Measurements from ENCODE around the gene IDH3B.

Gene IDH3B

DNA sequence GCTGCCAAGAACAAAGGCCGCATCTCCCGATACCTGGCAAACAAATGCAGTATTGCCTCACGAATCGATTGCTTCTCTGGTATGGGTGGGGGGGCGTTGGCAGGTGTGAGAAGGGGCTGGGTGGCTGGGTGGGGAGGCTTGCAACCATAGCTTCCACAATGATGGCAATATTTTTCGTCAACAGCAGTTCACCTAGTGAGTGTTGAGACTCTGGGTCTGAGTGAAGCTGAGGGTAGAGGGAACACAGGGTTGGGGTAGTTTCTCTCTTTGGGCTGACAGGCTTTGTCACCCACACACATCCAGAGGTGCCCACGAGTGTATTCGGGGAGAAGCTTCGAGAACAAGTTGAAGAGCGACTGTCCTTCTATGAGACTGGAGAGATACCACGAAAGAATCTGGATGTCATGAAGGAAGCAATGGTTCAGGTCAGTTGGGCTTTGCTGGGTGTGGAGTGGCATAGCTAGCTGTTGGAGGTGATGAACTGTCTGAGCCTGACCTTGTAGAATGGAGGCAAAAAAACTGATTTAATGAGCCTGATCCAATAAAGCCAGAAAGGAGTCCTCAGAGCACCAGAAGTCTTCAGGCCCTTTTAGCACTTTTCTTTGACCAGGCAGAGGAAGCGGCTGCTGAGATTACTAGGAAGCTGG, 7.4 kb downstream of the IDH3B start:
- DNase-seq (ENCODE audit: low spot score), result no peak

DNA sequence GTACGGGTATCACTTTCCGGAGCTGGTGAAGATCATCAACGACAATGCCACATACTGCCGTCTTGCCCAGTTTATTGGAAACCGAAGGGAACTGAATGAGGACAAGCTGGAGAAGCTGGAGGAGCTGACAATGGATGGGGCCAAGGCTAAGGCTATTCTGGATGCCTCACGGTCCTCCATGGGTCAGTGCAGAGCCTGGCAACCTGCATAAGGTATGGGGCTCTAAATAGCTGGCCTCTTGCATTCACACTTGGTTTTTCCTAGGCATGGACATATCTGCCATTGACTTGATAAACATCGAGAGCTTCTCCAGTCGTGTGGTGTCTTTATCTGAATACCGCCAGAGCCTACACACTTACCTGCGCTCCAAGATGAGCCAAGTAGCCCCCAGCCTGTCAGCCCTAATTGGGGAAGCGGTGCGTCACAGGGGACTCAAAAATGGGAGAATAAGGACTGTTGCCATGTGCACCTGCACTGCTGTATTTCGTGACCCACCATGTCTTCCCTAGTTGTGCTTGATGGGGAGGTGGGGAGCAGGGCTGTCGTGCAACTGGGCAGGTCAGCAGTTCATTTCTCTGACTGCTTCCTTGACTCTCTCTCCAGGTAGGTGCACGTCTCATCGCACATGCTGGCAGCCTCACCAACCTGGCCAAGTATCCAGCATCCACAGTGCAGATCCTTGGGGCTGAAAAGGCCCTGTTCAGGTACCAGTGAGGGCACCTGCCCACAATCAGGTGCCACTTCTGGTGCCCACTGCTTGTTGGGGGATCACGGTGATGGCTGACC, 8.5 kb downstream of the IDH3B start:
- DNase-seq (ENCODE audit: low spot score), result no peak

DNA sequence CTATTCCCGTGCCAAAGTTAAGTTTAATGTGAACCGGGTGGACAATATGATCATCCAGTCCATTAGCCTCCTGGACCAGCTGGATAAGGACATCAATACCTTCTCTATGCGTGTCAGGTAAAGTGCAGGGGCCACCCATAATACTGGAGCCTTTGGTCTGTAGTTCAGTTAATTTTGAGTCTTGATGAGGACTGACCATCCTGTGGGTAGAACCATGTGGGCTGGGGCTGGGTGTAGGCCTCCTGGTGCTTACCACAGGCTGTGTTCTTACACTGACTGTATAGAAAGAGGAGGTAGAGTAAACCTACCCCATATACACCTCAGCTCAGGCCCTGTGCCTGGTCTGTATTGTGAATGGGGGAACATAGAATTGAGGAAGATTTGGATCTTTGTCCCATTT, 9.2 kb downstream of the IDH3B start:
- no peak for DNase-seq (ENCODE audit: low spot score)

DNA sequence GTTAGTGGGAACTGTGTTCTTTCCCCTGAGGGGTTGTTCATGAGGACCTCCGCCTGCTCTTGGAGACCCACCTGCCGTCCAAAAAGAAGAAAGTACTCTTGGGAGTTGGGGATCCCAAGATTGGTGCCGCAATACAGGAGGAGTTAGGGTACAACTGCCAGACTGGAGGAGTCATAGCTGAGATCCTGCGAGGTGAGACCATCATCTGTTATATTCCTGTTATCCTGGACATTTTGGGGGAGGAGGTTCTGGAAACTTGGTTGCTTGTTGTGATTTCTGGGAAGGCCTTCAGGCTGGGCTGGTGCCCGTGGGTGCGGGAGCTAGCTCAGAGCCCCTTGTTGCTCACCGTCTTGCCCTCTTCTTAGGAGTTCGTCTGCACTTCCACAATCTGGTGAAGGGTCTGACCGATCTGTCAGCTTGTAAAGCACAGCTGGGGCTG, 9.6 kb downstream of the IDH3B start:
- no peak for DNase-seq (ENCODE audit: low spot score)

DNA sequence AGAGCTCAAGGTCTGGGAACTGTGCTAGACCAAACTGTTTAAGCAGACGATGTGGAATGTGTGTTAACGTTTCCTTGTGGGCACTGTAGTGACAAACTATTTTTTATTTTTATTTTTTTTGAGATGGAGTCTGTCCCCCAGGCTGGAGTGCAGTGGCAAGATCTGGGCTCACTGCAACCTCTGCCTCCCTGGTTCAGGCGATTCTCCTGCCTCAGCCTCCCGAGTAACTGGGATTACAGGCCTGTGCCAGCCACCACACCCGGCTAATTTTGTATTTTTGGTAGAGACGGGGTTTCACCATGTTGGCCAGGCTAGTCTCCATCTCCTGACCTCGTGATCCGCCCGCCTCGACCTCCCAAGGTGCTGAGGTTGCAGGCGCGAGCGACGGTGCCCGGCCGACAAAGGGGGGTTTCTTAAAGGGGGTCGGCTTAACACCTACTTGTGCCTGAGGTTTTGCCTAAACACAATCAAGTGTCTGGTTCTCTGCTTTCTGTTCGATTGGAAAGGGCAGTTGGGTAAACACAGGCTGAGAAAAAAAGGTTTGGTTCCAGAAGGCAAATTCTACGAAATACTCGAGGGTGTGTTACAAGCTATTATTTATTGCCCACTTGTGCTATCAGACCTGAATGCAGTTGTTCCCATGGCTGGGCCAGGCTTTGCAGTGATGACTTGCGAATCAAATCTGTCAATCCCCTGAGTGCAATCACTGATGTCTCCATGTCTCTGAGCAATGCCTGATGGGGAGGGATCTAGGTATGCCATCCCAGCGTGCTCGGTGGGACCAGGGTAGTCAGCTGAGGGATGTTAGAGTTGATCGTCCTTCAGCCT, 10.2 kb downstream of the IDH3B start:
- DNase-seq (ENCODE audit: low spot score), result no peak

DNA sequence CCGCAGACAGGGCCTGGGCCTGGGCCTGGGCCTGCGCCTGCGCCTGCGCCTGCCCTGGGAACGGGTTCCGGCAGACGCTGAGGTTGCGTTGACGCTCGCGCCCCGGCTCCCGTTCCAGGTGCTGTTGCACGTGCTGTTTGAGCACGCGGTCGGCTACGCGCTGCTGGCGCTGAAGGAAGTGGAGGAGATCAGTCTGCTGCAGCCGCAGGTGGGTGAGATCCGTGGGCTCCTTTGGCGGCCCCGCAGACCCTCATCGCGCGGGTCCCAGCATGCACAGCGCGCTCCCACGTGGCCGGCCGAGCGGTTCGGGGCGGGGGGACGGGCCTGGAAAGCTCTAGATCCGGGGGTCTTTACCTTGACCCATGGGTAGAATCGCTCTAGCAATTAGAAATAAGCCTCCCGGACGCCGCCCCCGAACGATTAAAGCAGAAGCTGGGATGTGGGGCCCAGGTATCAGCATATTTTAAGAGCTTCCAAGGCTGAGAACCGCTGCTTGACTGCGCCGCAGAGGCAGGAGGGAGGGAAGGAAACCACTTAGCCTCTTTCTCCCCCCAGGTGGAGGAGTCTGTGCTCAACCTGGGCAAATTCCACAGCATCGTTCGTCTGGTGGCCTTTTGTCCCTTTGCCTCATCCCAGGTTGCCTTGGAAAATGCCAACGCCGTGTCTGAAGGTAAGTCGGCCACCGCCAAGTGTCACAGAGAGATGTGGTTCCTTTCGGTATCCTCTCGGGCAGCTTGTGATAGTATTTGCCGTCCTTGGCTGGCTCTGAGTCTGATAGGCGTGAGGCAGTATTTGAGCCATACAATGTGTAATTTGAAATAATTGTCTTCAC, 11.1 kb downstream of the IDH3B start:
- DNase-seq (ENCODE audit: low spot score), result no peak

DNA sequence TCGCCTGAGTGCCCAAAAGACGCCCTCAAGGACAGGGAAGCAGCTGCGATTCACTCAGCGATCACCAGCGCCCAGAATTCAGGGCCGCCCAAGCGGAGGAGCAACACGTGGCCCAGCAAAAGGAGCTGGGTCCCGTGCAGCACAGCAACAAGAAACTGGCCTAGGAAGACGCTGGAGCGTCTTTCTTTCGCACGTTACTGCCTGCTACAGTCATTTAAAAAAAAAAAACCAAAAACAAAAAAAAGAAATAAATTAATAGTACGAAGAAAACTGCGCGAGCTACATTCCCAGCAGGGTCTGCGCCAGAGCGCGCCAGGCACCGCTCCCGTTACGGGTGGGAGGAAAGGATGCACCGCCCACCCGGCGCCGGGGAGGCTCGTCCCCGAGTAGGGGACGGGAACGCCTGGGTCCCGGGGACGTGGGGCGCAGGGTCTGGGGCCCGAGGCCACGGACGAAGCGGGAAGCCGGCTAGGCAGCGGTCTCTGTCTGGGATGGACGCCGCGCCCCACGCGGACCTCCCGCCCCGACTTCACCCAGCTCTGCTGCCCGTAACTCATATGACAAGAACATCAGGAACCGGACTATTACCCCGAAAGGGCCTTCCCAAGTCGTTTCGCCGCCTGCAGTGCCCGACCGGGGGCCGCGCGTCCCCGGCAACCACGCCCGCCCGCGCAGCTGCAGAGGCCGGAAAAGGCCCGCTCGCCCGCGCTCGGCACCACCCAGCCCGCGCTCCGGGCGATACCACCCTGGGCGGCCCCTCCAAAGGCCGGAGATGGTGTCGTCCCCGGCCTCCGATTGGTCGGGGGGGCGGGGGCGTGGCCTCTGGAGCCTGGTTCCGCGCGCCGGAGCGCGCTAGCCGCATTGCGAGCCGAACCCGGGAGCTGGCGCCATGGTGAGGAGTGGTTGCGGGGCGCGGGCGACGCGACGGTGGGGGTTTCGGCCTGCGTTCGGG, 12.0 kb downstream of the IDH3B start, which contains the start of gene NOP56:
TSS of gene NOP56 (plus strand) at position 861 of the 952 bp plus-strand sequence. CDS start at position 890, 29 bp downstream.
- DNase-seq (ENCODE audit: low spot score), result peak; percentile 92

DNA sequence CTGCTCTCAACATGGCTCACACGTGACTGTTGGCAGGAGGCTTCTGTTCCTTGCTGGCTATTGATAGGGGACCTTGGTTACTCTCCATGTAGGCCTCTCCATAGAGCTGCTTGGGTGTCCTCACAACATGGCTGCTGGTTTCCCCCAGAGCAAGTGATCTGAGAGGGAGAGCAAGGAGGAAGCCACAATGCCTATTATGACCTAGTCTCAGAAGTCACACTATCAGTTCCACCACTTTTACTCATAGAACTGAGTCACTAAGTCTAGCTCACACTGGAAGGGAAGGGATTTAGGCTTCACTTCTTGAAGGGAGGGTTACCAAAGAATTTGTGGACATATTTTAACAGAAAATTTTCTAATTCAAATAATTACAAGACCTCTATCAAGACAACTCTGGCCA, 20.3 kb downstream of the IDH3B start:
- DNase-seq (ENCODE audit: low spot score), result no peak

DNA sequence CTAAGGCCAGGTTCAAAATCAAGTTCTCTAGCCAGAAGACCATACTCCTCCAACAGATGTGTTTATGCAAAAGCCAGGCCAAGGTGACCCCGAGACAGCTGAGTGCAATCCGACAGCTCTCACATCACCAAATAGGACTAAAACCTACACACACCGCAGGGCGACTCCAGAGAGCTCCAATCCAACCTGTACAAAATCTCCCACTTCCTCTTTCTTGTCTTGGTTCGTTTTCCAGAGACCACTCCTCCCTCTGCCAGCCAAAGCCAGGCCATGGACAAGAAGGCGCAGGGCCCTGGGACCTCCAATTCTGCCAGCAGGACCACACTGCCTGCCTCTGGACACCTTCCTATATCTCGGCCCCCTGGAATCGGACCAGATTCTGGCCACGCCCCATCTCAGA, 23.1 kb downstream of the IDH3B start:
- DNase-seq (ENCODE audit: low spot score), result no peak

DNA sequence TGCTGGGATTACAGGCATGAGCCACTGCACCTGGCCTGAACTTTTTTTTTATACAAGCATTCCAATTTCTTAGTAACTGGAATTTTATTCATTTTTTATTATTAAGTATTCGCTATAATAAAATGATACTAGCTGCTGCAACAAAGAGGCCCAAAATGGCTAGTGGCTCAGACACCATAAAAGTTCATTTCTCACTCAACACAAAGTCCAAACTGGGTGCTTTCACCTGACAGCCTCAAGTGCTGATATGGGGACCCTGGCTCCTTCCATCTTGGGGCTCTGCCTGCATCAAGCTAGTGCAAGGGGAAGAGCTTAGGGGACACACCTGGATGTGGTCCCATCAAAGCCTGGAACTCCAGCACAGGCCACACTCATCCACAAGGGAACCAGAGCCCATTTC, 23.8 kb downstream of the IDH3B start:
- DNase-seq (ENCODE audit: low spot score), result no peak

DNA sequence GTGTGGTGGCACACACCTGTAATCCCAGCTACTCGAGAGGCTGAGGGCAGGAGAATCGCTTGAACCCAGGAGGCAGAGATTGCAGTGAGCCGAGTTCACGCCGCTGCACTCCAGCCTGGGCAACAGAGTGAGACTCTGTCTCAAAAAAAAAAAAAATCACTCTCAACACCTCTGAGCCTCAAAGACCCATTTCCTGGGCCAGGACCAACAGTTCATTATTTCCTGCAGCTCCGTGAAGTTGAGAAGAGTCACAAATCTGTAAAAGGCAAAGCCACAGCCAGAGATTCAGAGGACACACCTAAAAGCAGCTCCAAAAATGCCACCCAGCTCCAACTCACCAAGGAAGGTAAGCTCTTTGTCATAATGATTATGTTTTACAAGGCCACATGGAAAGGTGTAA, 26.8 kb downstream of the IDH3B start:
- no peak for DNase-seq (ENCODE audit: low spot score)

DNA sequence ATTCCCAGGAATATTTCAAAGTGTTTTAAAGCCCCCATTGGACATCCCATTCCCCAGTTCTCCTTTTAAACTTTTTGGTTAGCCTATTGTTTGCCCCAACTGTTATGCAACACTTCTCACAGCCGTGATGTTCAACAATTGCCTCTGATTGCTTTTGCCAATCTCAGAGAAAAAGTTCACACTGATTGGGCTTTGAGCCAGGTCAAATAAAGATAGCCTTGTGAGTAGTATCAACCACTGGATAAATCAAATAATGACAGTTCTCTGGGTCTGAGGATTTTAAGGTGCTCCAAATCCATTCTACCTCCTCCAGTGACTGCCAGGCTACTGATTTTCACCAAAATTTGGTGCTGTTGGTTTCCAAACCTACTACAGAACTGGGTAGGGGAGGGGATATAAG, 30.6 kb downstream of the IDH3B start:
- no peak for DNase-seq (ENCODE audit: low spot score)

DNA sequence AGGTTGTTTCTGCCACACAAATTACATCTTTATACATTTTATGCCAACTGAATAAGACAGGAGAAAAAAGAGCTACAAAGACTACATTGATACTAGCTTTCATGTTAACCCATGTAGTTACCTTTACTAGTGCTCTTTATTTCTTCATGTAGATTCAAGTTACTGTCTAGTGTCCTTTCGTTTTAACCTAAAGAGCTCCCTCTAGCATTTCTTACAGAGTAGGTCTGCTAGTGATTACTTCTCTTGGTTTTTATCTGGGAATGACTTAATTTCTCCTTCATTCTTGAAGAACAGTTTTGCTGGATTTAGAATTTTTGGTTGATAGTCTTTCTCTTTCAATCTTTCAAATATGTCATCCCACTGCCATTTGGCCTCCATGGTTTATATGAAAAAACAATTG, 32.8 kb downstream of the IDH3B start:
- DNase-seq (ENCODE audit: low spot score), result no peak

DNA sequence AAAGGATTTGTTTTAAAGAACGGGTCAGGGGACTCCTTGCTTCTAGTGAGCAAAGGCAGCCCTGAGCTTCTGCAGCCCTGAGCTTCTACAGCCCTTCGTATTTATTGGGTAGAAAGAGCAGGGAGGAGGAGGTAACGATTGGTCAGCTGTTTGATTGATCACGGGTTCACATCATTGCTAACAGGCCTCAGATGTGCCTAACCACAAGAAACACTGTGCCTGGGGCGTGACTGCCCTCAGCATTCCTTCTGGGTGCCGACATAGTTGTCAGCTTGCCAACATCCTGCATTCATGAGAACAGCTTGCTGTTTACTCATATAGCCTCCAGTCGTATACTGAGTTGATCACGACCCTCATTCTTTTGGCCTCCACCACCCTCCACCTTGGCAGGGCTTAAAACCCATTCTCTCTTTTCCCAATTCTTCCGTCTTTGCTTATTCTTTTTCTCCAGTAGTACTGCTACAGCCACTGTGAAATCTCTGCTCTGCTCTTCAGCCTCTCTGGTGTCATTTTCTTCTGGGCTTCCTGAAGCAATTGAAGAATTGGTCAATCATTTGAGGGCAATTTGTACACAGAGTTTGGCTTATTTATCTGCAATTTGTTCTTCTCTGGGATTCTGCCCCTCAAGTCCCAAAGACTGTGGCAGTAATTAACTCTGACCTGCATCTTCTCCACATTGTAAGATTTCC, 37.0 kb downstream of the IDH3B start:
- no peak for DNase-seq (ENCODE audit: low spot score)

DNA sequence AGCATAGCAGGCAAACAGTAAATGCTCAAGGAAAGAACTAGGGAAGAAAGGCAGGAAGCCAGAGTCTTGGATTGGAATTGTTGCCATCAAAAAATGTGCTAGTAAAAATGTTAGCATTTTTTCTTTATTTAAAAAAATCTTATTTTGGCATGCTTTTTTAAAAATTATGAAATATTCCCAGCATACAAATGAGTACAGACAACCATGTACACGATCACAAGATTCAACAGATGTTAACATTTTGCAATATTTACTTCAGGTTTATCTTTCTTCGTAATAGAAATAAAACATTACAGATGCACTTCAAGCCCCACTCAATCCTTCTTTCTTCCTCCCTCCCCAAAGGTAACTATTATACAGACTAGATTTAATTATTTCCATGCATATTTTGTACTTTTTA, 39.0 kb downstream of the IDH3B start:
- DNase-seq (ENCODE audit: low spot score), result no peak

DNA sequence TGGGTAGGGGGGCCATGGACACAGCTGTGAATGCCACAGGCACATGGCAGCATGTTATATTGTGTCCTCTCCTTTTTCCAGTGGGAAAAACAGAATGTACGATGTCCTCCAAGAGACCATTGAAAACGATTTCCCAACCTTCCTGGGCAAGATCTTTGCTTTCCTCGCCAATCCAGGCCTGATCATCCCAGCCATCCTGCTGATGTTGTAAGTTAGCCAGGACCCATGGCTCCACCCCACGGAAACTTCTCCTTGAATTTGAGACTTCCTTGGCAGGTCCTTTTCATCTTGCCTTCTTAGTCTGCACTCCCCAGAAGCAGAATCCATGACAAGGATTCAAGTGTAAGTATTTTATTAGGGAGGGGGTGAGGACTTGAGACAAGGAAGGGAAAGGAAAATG, 39.8 kb downstream of the IDH3B start:
- no peak for DNase-seq (ENCODE audit: low spot score)

DNA sequence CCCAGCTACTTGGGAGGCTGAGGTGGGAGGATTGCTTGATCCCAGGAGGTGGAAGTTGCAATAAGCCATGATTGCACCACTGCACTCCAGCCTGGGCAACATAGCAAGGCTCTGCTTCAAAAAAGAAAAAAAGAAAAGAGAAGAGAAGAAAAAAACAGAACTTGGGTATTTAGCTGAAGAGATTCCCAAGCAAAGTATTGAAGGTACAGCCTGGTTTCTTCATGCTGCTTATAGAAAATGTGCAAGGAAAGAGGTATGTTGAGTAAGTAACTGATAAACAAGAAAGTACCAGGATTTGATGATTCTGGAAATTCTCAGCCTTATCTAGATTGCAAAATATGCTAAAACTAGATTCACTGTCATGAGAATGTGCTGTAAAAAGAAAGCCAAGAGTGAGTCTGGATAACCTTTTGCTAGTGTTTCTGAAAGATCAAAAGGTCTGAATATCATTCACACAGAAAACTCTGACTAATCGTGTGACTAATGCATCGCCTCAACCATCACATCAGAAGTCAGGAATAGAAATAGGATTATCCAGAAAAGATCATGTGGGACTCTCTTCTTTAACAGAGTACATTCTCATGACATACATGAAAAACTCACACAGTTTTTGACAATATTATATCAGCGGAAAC, 43.9 kb downstream of the IDH3B start:
- peak; percentile 59 for DNase-seq (ENCODE audit: low spot score)

DNA sequence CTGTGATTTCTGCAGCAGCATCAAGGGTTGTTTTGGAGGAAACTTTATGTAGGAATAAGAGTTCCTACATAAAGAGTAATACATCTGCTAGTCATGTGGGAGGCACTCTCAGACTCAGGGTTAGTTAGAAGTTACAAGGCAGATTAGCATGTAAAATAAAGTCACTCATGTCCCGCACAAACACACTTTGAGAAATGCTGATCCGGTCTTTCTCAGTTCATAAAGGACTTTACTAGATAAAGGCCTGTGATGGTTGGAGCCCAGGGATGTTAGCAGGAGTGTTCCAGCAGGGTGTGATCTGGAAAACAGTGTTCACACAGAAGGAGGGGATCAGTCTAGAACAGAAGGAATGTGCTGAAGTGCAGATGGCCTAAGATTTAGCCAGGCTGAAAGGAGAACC, 44.7 kb downstream of the IDH3B start:
- no peak for DNase-seq (ENCODE audit: low spot score)

DNA sequence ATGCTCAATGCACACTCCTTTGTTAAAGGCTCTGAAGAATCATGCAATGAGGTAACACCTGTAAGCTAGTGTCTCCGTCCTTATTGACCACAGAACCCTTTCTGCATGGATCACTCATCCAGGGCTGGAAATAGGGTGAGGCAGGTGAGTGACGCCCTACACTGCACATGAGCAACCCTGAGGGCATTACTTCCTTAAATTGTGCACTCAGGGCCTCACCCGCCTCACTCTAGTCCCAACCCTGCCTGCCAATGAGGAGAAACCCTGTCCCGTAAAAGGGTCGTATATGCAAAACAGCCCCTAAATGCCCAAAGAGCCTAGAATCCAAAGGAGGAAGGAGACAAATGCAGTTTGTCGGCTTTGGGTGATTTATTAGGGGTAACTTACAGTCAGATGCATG, 45.2 kb downstream of the IDH3B start:
- DNase-seq (ENCODE audit: low spot score), result no peak
